ENCODE results near the gene IFNA4. TPM values are rescaled to one million over a fixed set of nuclear protein-coding genes. Genes with fewer than 3 reads are reported as not detected.
"Not testable (repeated sequence)": the region's sequence is repeated elsewhere in the genome, so short reads cannot be mapped to it uniquely, and the experiment has no call there.

IFNA4 gene
- not detected for total RNA-seq
- long read RNA-seq, donor 1, result 0 reads
- long read RNA-seq, donor 2, result 0 reads

GRCh38 chr9:21187487-21187886, at the start of gene IFNA4:
IFNA4 (minus strand) TSS chr9:21187587; CDS start chr9:21187531, 56 bp downstream.
- intact Hi-C loops (cut with DNase I); DNase-seq (ENCODE audit: low spot score): not testable (repeated sequence)

GRCh38 chr9:21236360-21236714, 49.0 kb upstream of the IFNA4 start:
- DNase-seq (ENCODE audit: low spot score); intact Hi-C loops (cut with DNase I): not testable (repeated sequence)

- intact Hi-C loops (cut with DNase I), result not testable (repeated sequence)
Observed at GRCh38 chr9:21235468-21236359, 48.3 kb upstream of the IFNA4 start.

GRCh38 chr9:21234153-21234687, 46.8 kb upstream of the IFNA4 start:
- intact Hi-C loops (cut with DNase I), result no loop called here

More at GRCh38 chr9:21235468-21236359, 48.3 kb upstream of the IFNA4 start:
- not testable (repeated sequence) for DNase-seq (ENCODE audit: low spot score)

GRCh38 chr9:21233258-21233657, 45.9 kb upstream of the IFNA4 start:
- DNase-seq (ENCODE audit: low spot score), result no peak

More at GRCh38 chr9:21234153-21234687, 46.8 kb upstream of the IFNA4 start:
- no peak for DNase-seq (ENCODE audit: low spot score)

GRCh38 chr9:21228122-21228521, 40.7 kb upstream of the IFNA4 start, which contains the start of gene IFNA17:
IFNA17 (minus strand) TSS chr9:21228222; CDS start chr9:21228173, 49 bp downstream.
- DNase-seq (ENCODE audit: low spot score), result no peak
- intact Hi-C loops (cut with DNase I), result no loop called here

More at GRCh38 chr9:21233258-21233657, 45.9 kb upstream of the IFNA4 start:
- intact Hi-C loops (cut with DNase I), result loop anchor here in 1 of 2 donors (2.0 kb wide), 1 partner anchor 76 kb away; no protein-coding TSS in a partner anchor

GRCh38 chr9:21217211-21217610, 29.8 kb upstream of the IFNA4 start, which contains the start of gene IFNA16:
IFNA16 (minus strand) TSS chr9:21217311; CDS start chr9:21217305, 6 bp downstream.
- intact Hi-C loops (cut with DNase I); DNase-seq (ENCODE audit: low spot score): not testable (repeated sequence)

- intact Hi-C loops (cut with DNase I); DNase-seq (ENCODE audit: low spot score): not testable (repeated sequence)
Observed at GRCh38 chr9:21213411-21214326, 26.3 kb upstream of the IFNA4 start.

- intact Hi-C loops (cut with DNase I), result not testable (repeated sequence)
- DNase-seq (ENCODE audit: low spot score), result peak; percentile 46
Observed at GRCh38 chr9:21212160-21212559, 24.8 kb upstream of the IFNA4 start.

- intact Hi-C loops (cut with DNase I), result not testable (repeated sequence)
- peak; percentile 52 for DNase-seq (ENCODE audit: low spot score)
Observed at GRCh38 chr9:21210782-21211181, 23.4 kb upstream of the IFNA4 start.

GRCh38 chr9:21210311-21210710, 22.9 kb upstream of the IFNA4 start:
- intact Hi-C loops (cut with DNase I), result no loop called here
- peak; percentile 42 for DNase-seq (ENCODE audit: low spot score)

- DNase-seq (ENCODE audit: low spot score); intact Hi-C loops (cut with DNase I): not testable (repeated sequence)
Observed at GRCh38 chr9:21207043-21207442, 19.7 kb upstream of the IFNA4 start, which contains the start of gene IFNA10. IFNA10 (minus strand) TSS chr9:21207143; CDS start chr9:21207097, 46 bp downstream.

GRCh38 chr9:21205204-21205603, 17.8 kb upstream of the IFNA4 start:
- intact Hi-C loops (cut with DNase I), result no loop called here

GRCh38 chr9:21202105-21202504, 14.7 kb upstream of the IFNA4 start, which contains the start of gene IFNA7:
IFNA7 (minus strand) TSS chr9:21202205; CDS start chr9:21202165, 40 bp downstream.
- intact Hi-C loops (cut with DNase I); DNase-seq (ENCODE audit: low spot score): not testable (repeated sequence)

More at GRCh38 chr9:21205204-21205603, 17.8 kb upstream of the IFNA4 start:
- no peak for DNase-seq (ENCODE audit: low spot score)

GRCh38 chr9:21194867-21195776, 7.7 kb upstream of the IFNA4 start:
- intact Hi-C loops (cut with DNase I), result not testable (repeated sequence)

GRCh38 chr9:21182810-21183736, 4.3 kb downstream of the IFNA4 start:
- DNase-seq (ENCODE audit: low spot score); intact Hi-C loops (cut with DNase I): not testable (repeated sequence)

More at GRCh38 chr9:21194867-21195776, 7.7 kb upstream of the IFNA4 start:
- DNase-seq (ENCODE audit: low spot score), result not testable (repeated sequence)

- intact Hi-C loops (cut with DNase I), result no loop called here
- DNase-seq (ENCODE audit: low spot score), result no peak
Observed at GRCh38 chr9:21174671-21175070, 12.7 kb downstream of the IFNA4 start.

Measured in posterior vena cava (tissue), 2 donors.